ENCODE measurements around the gene SEPHS1.

SEPHS1 gene

GRCh38 chr10:13348216-13349017 is at the start of gene SEPHS1:
Gene SEPHS1 (minus strand): TSS chr10:13348293. CDS start chr10:13344950, 3,343 bp downstream.
- peak within 1 kb of the TSS; percentile 97 to 100 (median 100) for H3K9ac ChIP-seq
- no peaks in the 10 kb centered on the region for H3K9me3 ChIP-seq (replicated peaks in 1 of 11)
- peak in 6 of 11 experiments; percentile 40 to 92 (median 80); a peak in 10 of 22 replicates for TF ChIP-seq Cebpa-rat (IDR thresholded peaks at IDR 0.05)
- H3K4me2 ChIP-seq: peak within 1 kb of the TSS; percentile 84 to 98 (median 94)
- H3K27me3 ChIP-seq: no peaks in the 10 kb centered on the region
- H4K20me1 ChIP-seq: peaks cover 0 to 31% (median 16%) of the 10 kb centered on the region in 11 experiments; a peak in 12 of 22 replicates
- peaks cover 4 to 23% (median 19%) of the 10 kb centered on the region in 11 experiments; a peak in 18 of 22 replicates for H3K36me3 ChIP-seq
- peak within 1 kb of the TSS; percentile 94 to 100 (median 97) for H3K27ac ChIP-seq
- H3K4me3 ChIP-seq: peak within 1 kb of the TSS; percentile 70 to 96 (median 93)
- H3K4me1 ChIP-seq: peaks cover 26 to 60% (median 50%) of the 10 kb centered on the region in 10 experiments

GRCh38 chr10:13397052-13397451 is 49.0 kb upstream of the SEPHS1 start:
- no peaks in the 10 kb centered on the region; a peak in 1 of 20 replicates for H3K4me1 ChIP-seq
- no peak for TF ChIP-seq Cebpa-rat (IDR thresholded peaks at IDR 0.05)
- H3K27me3 ChIP-seq: no peaks in the 10 kb centered on the region
- no peak overlapping the region for H3K4me3 ChIP-seq
- no peak overlapping the region for H3K27ac ChIP-seq
- H4K20me1 ChIP-seq: no peaks in the 10 kb centered on the region
- no peak overlapping the region for H3K4me2 ChIP-seq
- H3K9ac ChIP-seq: no peak overlapping the region
- peaks cover 0 to 19% (median 0%) of the 10 kb centered on the region in 11 experiments; a peak in 4 of 22 replicates for H3K9me3 ChIP-seq (replicated peaks in 1 of 11)
- no peaks in the 10 kb centered on the region for H3K36me3 ChIP-seq

- H3K27me3 ChIP-seq: no peaks in the 10 kb centered on the region
- H3K4me1 ChIP-seq: peaks cover 0 to 2% (median 0%) of the 10 kb centered on the region in 10 experiments; a peak in 1 of 20 replicates
- H3K4me2 ChIP-seq: no peak overlapping the region
- no peak for TF ChIP-seq Cebpa-rat (IDR thresholded peaks at IDR 0.05)
- no peak overlapping the region for H3K4me3 ChIP-seq
- H3K9ac ChIP-seq: no peak overlapping the region
- no peak overlapping the region for H3K27ac ChIP-seq
- no peaks in the 10 kb centered on the region for H4K20me1 ChIP-seq
- peaks cover 0 to 19% (median 0%) of the 10 kb centered on the region in 11 experiments; a peak in 4 of 22 replicates for H3K9me3 ChIP-seq (replicated peaks in 1 of 11)
- no peaks in the 10 kb centered on the region for H3K36me3 ChIP-seq
Observed at GRCh38 chr10:13396369-13396768, 48.3 kb upstream of the SEPHS1 start.

- Histone ChIP-seq H4K20me1 (no peaks in the 10 kb centered on the region), H3K4me3 (no peak overlapping the region), H3K9me3 (replicated peaks in 1 of 11) (peaks cover 0 to 22% (median 0%) of the 10 kb centered on the region in 11 experiments; a peak in 4 of 22 replicates), H3K36me3 (no peaks in the 10 kb centered on the region), H3K27me3 (no peaks in the 10 kb centered on the region), H3K9ac (no peak overlapping the region), H3K4me2 (no peak overlapping the region), H3K4me1 (peaks cover 0 to 10% (median 0%) of the 10 kb centered on the region in 10 experiments; a peak in 4 of 20 replicates), H3K27ac (no peak overlapping the region)
- TF ChIP-seq Cebpa-rat (IDR thresholded peaks at IDR 0.05): no peak
Observed at GRCh38 chr10:13395540-13395939, 47.4 kb upstream of the SEPHS1 start.

GRCh38 chr10:13393640-13394039 is 45.5 kb upstream of the SEPHS1 start:
- no peak for TF ChIP-seq Cebpa-rat (IDR thresholded peaks at IDR 0.05)
- no peaks in the 10 kb centered on the region for H3K27me3 ChIP-seq
- peaks cover 0 to 11% (median 0%) of the 10 kb centered on the region in 10 experiments; a peak in 4 of 20 replicates for H3K4me1 ChIP-seq
- H3K4me3 ChIP-seq: no peak overlapping the region
- H3K36me3 ChIP-seq: no peaks in the 10 kb centered on the region
- H4K20me1 ChIP-seq: no peaks in the 10 kb centered on the region
- H3K9ac ChIP-seq: no peak overlapping the region
- H3K9me3 ChIP-seq (replicated peaks in 1 of 11): peaks cover 0 to 18% (median 0%) of the 10 kb centered on the region in 11 experiments; a peak in 1 of 22 replicates
- H3K27ac ChIP-seq: no peak overlapping the region
- no peak overlapping the region for H3K4me2 ChIP-seq

GRCh38 chr10:13392701-13393100 is 44.6 kb upstream of the SEPHS1 start:
- Histone ChIP-seq H3K4me2 (no peak overlapping the region), H4K20me1 (no peaks in the 10 kb centered on the region), H3K27ac (no peak overlapping the region), H3K9me3 (replicated peaks in 1 of 11) (peaks cover 0 to 18% (median 0%) of the 10 kb centered on the region in 11 experiments; a peak in 1 of 22 replicates), H3K4me3 (no peak overlapping the region), H3K9ac (no peak overlapping the region), H3K27me3 (no peaks in the 10 kb centered on the region), H3K36me3 (no peaks in the 10 kb centered on the region), H3K4me1 (peaks cover 0 to 11% (median 0%) of the 10 kb centered on the region in 10 experiments; a peak in 4 of 20 replicates)
- no peak for TF ChIP-seq Cebpa-rat (IDR thresholded peaks at IDR 0.05)

- 0 out of 22 replicates have a peak, but pooled peaks cover 0 to 8% (median 0%) of the 10 kb centered on the region in 11 experiments for H3K9me3 ChIP-seq (replicated peaks in 1 of 11)
Observed at GRCh38 chr10:13390604-13391522, 42.8 kb upstream of the SEPHS1 start.

GRCh38 chr10:13388478-13389230 is 40.6 kb upstream of the SEPHS1 start:
- no peaks in the 10 kb centered on the region for H3K36me3 ChIP-seq
- H3K4me2 ChIP-seq: no peak overlapping the region
- no peak for TF ChIP-seq Cebpa-rat (IDR thresholded peaks at IDR 0.05)
- peaks cover 0 to 11% (median 0%) of the 10 kb centered on the region in 10 experiments; a peak in 3 of 20 replicates for H3K4me1 ChIP-seq
- no peaks in the 10 kb centered on the region for H3K27me3 ChIP-seq
- no peak overlapping the region for H3K4me3 ChIP-seq
- H3K9me3 ChIP-seq (replicated peaks in 1 of 11): 0 out of 22 replicates have a peak, but pooled peaks cover 0 to 8% (median 0%) of the 10 kb centered on the region in 11 experiments
- no peak overlapping the region for H3K27ac ChIP-seq
- no peaks in the 10 kb centered on the region for H4K20me1 ChIP-seq
- H3K9ac ChIP-seq: no peak overlapping the region

More at GRCh38 chr10:13390604-13391522, 42.8 kb upstream of the SEPHS1 start:
- no peaks in the 10 kb centered on the region for H3K36me3 ChIP-seq
- peak overlapping the region in 3 of 11 experiments; percentile 8 to 52 (median 37); a peak in 5 of 22 replicates for H3K4me2 ChIP-seq
- no peak overlapping the region for H3K9ac ChIP-seq
- no peak for TF ChIP-seq Cebpa-rat (IDR thresholded peaks at IDR 0.05)
- no peak overlapping the region for H3K27ac ChIP-seq
- H3K4me3 ChIP-seq: no peak overlapping the region
- H3K27me3 ChIP-seq: no peaks in the 10 kb centered on the region
- peaks cover 0 to 11% (median 0%) of the 10 kb centered on the region in 10 experiments; a peak in 3 of 20 replicates for H3K4me1 ChIP-seq
- H4K20me1 ChIP-seq: no peaks in the 10 kb centered on the region
